Spinal cord (tissue), 10 donors: Measurements from ENCODE around the gene COL28A1. TPM values are rescaled to one million over a fixed set of nuclear protein-coding genes. Genes with fewer than 3 reads are reported as not detected.
A peak's percentile ranks its signal among the peaks of the same experiment; 100 is the strongest.

ENCODE experiments used
- DNase-seq, 6 donors: peaks; one replicate each; pipeline versions ENCODE4 v3.0.0 to v3.0.0-alpha.2; 2013 to 2015; ENCODE audit warnings: low spot score in 6 of 6, low read depth in 4 of 6
- H3K27ac ChIP-seq: one replicate; pipeline ENCODE4 v1.5.1; 2013; ENCODE audit warnings: low read depth, low read length, control low read depth
- H3K27me3 ChIP-seq: one replicate; pipeline ENCODE4 v1.6.1; 2013; ENCODE audit warnings: low read length; ENCODE audit not compliant: control insufficient read depth, insufficient read depth
- H3K36me3 ChIP-seq: one replicate; pipeline ENCODE4 v1.6.1; 2013; ENCODE audit warnings: low read length; ENCODE audit not compliant: control insufficient read depth, insufficient read depth
- H3K4me1 ChIP-seq: one replicate; pipeline ENCODE4 v1.6.1; 2013; ENCODE audit warnings: low read length; ENCODE audit not compliant: control insufficient read depth, insufficient read depth
- H3K4me3 ChIP-seq: one replicate; pipeline ENCODE4 v1.5.1; 2013; ENCODE audit warnings: low read depth, low read length, control low read depth
- H3K9me3 ChIP-seq: one replicate; pipeline ENCODE4 v1.6.1; 2013; ENCODE audit warnings: low read length; ENCODE audit not compliant: control insufficient read depth, insufficient read depth
- WGBS: methylation state at CpG from one replicate; pipeline ENCODE4 v1.1.5; 2013; ENCODE audit warnings: missing lambda C conversion rate; ENCODE audit not compliant: insufficient coverage; 5-methylcytosine and 5-hydroxymethylcytosine counted together
- polyA plus RNA-seq, 2 donors: library from polyadenylated mRNA; unstranded; fragments of 120-200 nt; gene quantifications; one replicate each; pipeline ENCODE4 v1.2.1, GENCODE V29; 2013; ENCODE audit not compliant: insufficient read length in 2 of 2
- total RNA-seq, 2 donors: library from RNA; depleted of rRNA in 1 of 2; stranded (reverse); fragments of 120-200 nt in 1 of 2; fragments of >200 nt in 1 of 2; gene quantifications; one replicate each; pipeline versions ENCODE4 v1.2.3 to v1.2.4, GENCODE V29; 2013 to 2014
- donor health status: healthy.

COL28A1 gene
- total and polyA plus RNA-seq, 4 donors: 6.4 to 18.3 (median 7.4) TPM

DNA sequence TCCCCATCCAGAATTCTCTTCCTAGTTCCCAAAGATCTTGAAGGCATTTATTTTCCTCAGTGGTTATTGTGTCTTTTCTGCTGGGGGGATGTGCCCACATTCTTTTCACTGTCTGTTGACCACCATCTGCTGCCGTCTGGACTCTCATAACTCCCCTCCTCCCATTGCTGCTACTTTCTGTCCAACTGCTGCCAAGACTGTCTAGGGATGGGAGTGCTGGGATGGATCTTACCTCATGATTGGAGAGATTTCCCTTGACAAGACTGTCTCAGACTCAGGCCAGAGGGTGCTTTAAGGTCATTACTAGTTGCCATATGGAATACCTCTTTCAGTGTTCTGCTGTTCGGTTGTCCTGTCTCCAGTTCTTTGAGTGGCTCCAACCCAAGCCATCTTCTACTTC, 211.8 kb downstream of the COL28A1 start:
- H3K27ac ChIP-seq: no peak overlapping the region
- no peaks in the 10 kb centered on the region for H3K27me3 ChIP-seq
- no peak overlapping the region for H3K4me3 ChIP-seq
- WGBS: 89% methylated on average over 1 of the region's 2 CpGs
- no peak for DNase-seq
- no peaks in the 10 kb centered on the region for H3K4me1 ChIP-seq
- H3K9me3 ChIP-seq: no peaks in the 10 kb centered on the region
- H3K36me3 ChIP-seq: no peaks in the 10 kb centered on the region

DNA sequence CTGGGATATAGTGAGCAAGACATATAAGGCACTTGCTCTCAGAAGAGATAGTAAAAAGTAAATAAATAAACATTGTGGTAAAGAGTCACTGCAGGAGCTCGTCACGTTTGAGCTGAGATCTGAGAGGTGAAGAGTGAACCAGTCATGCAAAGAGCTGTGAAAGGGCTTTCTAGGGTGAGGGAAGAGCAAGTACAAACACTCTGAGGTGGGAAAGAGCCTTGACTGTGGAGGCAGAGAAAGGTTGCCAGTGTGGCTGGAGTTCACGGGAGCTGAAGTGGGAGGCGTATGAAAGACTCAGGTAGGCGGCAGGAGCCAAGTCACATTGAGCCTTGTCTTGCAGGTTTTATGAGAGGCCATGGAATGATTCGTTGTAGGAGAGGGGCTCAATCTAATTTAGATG, 212.3 kb downstream of the COL28A1 start:
- H3K4me1 ChIP-seq: no peaks in the 10 kb centered on the region
- 70% methylated on average over 6 of the region's 6 CpGs for WGBS
- no peak for DNase-seq
- H3K4me3 ChIP-seq: no peak overlapping the region
- H3K27ac ChIP-seq: no peak overlapping the region
- no peaks in the 10 kb centered on the region for H3K9me3 ChIP-seq
- H3K36me3 ChIP-seq: no peaks in the 10 kb centered on the region
- H3K27me3 ChIP-seq: no peaks in the 10 kb centered on the region

DNA sequence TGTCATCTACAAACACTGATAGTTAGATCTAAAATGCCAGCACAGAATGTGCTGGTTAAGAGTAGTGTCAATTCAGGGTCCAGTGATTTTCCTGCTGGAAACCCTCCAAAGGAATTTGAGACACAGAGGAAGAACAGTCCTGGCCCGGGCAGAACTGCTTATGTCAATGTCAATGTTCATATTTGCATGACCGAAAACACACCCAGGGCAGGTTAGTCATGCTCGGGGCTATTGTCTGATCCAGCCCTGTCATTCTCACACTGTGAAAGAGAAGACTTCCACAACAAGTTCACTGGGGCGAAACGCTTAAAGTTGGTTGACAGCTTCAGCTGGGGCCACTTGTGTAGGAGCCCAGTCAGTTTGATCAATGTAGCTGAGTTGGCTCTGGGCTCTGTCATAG, 214.0 kb downstream of the COL28A1 start:
- DNase-seq: peak in 1 of 6 donors; percentile 4
- Histone ChIP-seq H3K4me1 (no peaks in the 10 kb centered on the region), H3K4me3 (no peak overlapping the region), H3K27ac (no peak overlapping the region), H3K27me3 (no peaks in the 10 kb centered on the region), H3K36me3 (no peaks in the 10 kb centered on the region), H3K9me3 (no peaks in the 10 kb centered on the region)
- 56% methylated on average over 5 of the region's 5 CpGs for WGBS

DNA sequence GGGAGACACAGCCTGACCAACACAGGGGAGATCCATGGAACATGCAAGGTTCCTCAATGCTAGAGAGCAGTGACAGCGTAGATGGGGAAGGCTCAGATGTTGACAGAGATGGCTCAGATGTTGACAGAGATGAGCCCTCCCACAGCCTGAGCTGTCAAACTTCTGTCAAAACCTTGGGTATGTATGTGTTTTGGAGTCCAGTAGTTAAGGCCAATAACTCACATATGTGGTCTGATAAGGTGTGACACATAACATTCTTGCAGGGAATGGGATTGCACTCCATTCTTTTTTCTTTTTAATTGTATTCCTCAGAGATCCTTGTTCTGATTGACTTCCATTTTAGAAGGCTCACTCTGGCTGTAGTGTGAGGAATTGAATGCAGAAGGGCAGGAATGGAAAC, 217.1 kb downstream of the COL28A1 start:
- Histone ChIP-seq H3K4me1 (no peaks in the 10 kb centered on the region), H3K27ac (no peak overlapping the region), H3K4me3 (no peak overlapping the region), H3K36me3 (no peaks in the 10 kb centered on the region), H3K27me3 (no peaks in the 10 kb centered on the region), H3K9me3 (no peaks in the 10 kb centered on the region)
- 91% methylated on average over 1 of the region's 1 CpG for WGBS
- DNase-seq: no peak

DNA sequence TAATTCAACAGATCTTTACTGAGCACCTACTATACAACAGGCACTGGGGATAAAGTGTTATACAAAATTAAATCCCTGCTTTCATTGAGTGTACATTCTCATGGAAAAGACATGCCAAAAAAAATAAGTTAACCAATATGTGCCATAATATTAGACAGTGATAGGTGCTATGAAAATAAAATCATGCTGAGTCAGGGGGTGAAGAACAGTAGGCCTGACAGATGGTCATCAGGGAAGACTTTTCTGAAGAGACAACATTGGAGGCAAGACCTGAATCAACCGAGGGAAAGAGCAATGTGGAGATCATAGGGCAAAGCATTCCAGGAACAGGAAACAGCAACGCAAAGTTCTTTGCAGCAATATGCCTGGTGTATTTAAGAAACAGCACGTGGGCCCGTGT, 217.8 kb downstream of the COL28A1 start:
- no peaks in the 10 kb centered on the region for H3K4me1 ChIP-seq
- no peaks in the 10 kb centered on the region for H3K27me3 ChIP-seq
- H3K36me3 ChIP-seq: no peaks in the 10 kb centered on the region
- no peak overlapping the region for H3K4me3 ChIP-seq
- 94% methylated on average over 4 of the region's 4 CpGs for WGBS
- H3K27ac ChIP-seq: no peak overlapping the region
- no peak for DNase-seq
- no peaks in the 10 kb centered on the region for H3K9me3 ChIP-seq

DNA sequence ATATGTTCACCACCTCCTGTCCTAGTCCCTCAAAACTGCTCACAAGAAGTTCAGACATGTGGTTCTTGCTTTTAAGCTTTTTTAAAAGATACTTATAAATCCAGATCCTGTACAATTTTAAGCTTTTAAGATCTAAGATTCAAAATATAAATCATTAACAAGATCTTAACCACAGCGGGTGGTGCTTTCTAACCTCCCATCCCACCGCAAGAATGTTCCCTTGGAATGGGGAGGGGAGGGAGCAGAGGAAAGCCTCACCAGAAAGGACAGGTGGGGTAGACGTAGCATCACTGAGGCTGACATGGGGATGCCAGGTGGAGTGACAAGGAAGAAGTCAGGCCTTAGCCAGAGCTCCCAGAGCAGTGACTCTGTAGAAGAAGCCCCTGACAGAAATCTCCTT, 219.8 kb downstream of the COL28A1 start:
- no peaks in the 10 kb centered on the region for H3K4me1 ChIP-seq
- no peak for DNase-seq
- H3K27ac ChIP-seq: no peak overlapping the region
- no peaks in the 10 kb centered on the region for H3K36me3 ChIP-seq
- WGBS: 60% methylated on average over 1 of the region's 3 CpGs
- no peak overlapping the region for H3K4me3 ChIP-seq
- H3K9me3 ChIP-seq: no peaks in the 10 kb centered on the region
- H3K27me3 ChIP-seq: no peaks in the 10 kb centered on the region

DNA sequence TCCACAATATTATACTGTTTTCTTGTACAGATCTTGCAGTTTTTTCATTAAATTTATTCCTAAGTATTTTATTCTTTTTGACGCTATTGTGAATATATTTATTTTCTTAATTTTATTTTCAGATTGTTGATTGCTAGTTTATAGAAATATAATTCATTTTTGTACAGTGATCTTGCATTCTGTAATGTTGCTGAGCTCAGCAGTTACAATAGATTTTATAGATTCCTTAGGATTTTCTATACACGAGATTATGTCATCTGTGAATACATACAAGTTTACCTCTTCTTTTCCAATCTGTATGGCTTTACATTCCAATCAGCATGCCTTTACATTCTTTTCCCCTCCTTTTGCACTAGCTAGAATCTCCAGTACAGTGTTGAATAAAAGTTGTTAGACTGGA, 223.3 kb downstream of the COL28A1 start:
- H3K36me3 ChIP-seq: no peaks in the 10 kb centered on the region
- no peak for DNase-seq
- H3K27me3 ChIP-seq: no peaks in the 10 kb centered on the region
- H3K9me3 ChIP-seq: no peaks in the 10 kb centered on the region
- WGBS: no CpG with 5 or more reads among the region's 2 CpGs
- H3K4me1 ChIP-seq: no peaks in the 10 kb centered on the region
- H3K27ac ChIP-seq: no peak overlapping the region
- H3K4me3 ChIP-seq: no peak overlapping the region

DNA sequence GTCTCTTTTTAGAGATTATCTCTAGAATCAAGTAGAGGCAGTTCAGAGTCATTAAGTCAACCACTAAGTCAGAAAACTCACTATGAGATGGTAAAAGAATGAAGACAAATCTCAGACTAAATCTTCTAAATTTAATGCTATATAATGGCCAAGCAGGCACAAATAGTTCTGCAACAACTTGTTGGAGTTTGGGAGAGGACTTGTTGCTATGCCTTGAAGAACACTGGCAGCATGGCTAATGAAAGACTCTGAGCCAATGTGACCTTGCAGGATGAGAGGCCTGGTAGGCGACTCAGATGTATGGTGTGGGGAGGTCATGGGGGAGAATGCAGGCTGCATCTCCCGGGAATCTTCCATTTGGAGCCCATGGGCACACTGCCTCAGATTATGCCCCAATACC, 224.7 kb downstream of the COL28A1 start:
- DNase-seq: no peak
- Histone ChIP-seq H3K4me3 (no peak overlapping the region), H3K4me1 (no peaks in the 10 kb centered on the region), H3K27ac (no peak overlapping the region), H3K27me3 (no peaks in the 10 kb centered on the region), H3K9me3 (no peaks in the 10 kb centered on the region), H3K36me3 (no peaks in the 10 kb centered on the region)
- whole genome bisulfite sequencing: no CpG with 5 or more reads among the region's 2 CpGs

DNA sequence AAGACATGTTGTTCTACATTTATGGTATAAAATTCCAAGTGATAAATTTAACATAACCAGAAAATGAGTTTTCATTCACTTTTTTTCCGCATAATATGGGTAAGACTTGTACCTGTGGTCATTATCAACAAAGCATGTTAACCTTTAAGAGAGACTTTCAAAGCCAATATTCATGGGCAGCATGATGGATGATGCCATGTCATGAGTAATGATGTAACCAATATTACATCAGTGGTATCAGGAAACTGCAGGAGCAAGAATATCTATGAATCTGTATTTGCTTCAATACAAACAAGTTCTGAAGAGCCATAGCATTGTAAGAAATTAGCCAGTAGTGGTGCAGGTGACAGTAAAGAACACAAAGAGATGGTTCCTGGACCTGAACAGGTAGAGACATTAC, 226.5 kb downstream of the COL28A1 start:
- WGBS: no CpG with 5 or more reads among the region's 1 CpG
- Histone ChIP-seq H3K36me3 (no peaks in the 10 kb centered on the region), H3K9me3 (no peaks in the 10 kb centered on the region), H3K4me1 (no peaks in the 10 kb centered on the region), H3K4me3 (no peak overlapping the region), H3K27ac (no peak overlapping the region), H3K27me3 (no peaks in the 10 kb centered on the region)
- DNase-seq: no peak
